Smooth muscle cell (in vitro differentiated cells): ENCODE measurements around the gene RAB28. TPM values are rescaled to one million over a fixed set of nuclear protein-coding genes. Genes with fewer than 3 reads are reported as not detected.
A peak's percentile ranks its signal among the peaks of the same experiment; 100 is the strongest.

ENCODE experiments used
- DNase-seq: peaks from one replicate; lab custom pipeline; 2025; ENCODE audit not compliant: unreplicated experiment; lab: John Stamatoyannopoulos, UW
- H2AFZ ChIP-seq: fragments of 200-600 bp; sonication (generic); 2 replicates; pipeline ENCODE4 v1.6.0; 2016; ENCODE audit warnings: antibody characterized with exemption, low read depth, mild to moderate bottlenecking
- H3F3A ChIP-seq: fragments of 200-600 bp; sonication (generic); 2 replicates; pipeline ENCODE4 v1.6.0; 2017; ENCODE audit warnings: antibody characterized with exemption, low read depth
- H3K27ac ChIP-seq: fragments of 200-600 bp; sonication (generic); 2 replicates; pipeline ENCODE4 v1.5.1; 2016; ENCODE audit warnings: low read depth, mild to moderate bottlenecking
- H3K27me3 ChIP-seq: fragments of 200-600 bp; sonication (generic); 2 replicates; pipeline ENCODE4 v1.6.1; 2016; ENCODE audit warnings: low read depth, mild to moderate bottlenecking
- H3K36me3 ChIP-seq: fragments of 200-600 bp; sonication (generic); 2 replicates; pipeline ENCODE4 v1.5.1; 2016; ENCODE audit warnings: low read depth
- H3K4me1 ChIP-seq: fragments of 200-600 bp; sonication (generic); 2 replicates; pipeline ENCODE4 v1.5.1; 2016; ENCODE audit warnings: low read depth
- H3K4me2 ChIP-seq: fragments of 200-600 bp; sonication (generic); 2 replicates; pipeline ENCODE4 v1.6.0; 2016; ENCODE audit warnings: mild to moderate bottlenecking
- H3K4me3 ChIP-seq: fragments of 200-600 bp; sonication (generic); 2 replicates; pipeline ENCODE4 v1.5.1; 2016; ENCODE audit warnings: mild to moderate bottlenecking
- H3K79me2 ChIP-seq: fragments of 200-600 bp; sonication (generic); 2 replicates; pipeline ENCODE4 v1.6.0; 2016; ENCODE audit warnings: low read depth, mild to moderate bottlenecking
- H3K9ac ChIP-seq: fragments of 200-600 bp; sonication (generic); 2 replicates; pipeline ENCODE4 v1.6.0; 2016; ENCODE audit warnings: low read depth
- H3K9me3 ChIP-seq: fragments of 200-600 bp; sonication (generic); replicated peaks from 2 replicates; pipeline ENCODE4 v1.5.1; 2016; ENCODE audit warnings: low read depth
- H4K20me1 ChIP-seq: fragments of 200-600 bp; sonication (generic); 2 replicates; pipeline ENCODE4 v1.6.0; 2016; ENCODE audit warnings: low read depth
- CTCF ChIP-seq: fragments of 200-600 bp; sonication (generic); IDR thresholded peaks from 2 replicates; pipeline ENCODE4 v1.5.1; 2017; ENCODE audit warnings: borderline replicate concordance, mild to moderate bottlenecking, antibody characterized with exemption; ENCODE audit not compliant: insufficient read depth, poor library complexity, severe bottlenecking
- WGBS: methylation state at CpG from one replicate; pipeline ENCODE4 v1.1.7; 2016; ENCODE audit warnings: low lambda C conversion rate; 5-methylcytosine and 5-hydroxymethylcytosine counted together
- polyA plus RNA-seq: library from polyadenylated mRNA; unstranded; fragments of >200 nt; fragmentation: Nextera tagmentation; extraction: Ambion mirVana; gene quantifications from 2 replicates; pipeline ENCODE4 v1.2.1, GENCODE V29; 2016
- total RNA-seq: library from RNA; depleted of rRNA; stranded (reverse); fragments of >200 nt; gene quantifications from 2 replicates; pipeline ENCODE4 v1.2.3, GENCODE V29; 2014

Gene RAB28
- total and polyA plus RNA-seq, 2 experiments from 2014 or later = 32.8 to 40.7 TPM

GRCh38 chr4:13492747-13493146, 8.6 kb upstream of the RAB28 start:
- H3F3A ChIP-seq = no peaks in the 10 kb centered on the region
- H3K36me3 ChIP-seq = no peaks in the 10 kb centered on the region
- no peaks in the 10 kb centered on the region for H4K20me1 ChIP-seq
- DNase-seq = no peak
- H3K27me3 ChIP-seq = no peaks in the 10 kb centered on the region
- H3K9ac ChIP-seq = no peak overlapping the region
- H2AFZ ChIP-seq = no peak overlapping the region
- H3K4me1 ChIP-seq = no peaks in the 10 kb centered on the region
- no peaks in the 10 kb centered on the region for H3K79me2 ChIP-seq
- whole genome bisulfite sequencing = 83% methylated on average over 3 of the region's 3 CpGs
- H3K9me3 ChIP-seq = no peaks in the 10 kb centered on the region
- TF ChIP-seq CTCF = no peak
- no peak overlapping the region for H3K4me2 ChIP-seq
- H3K27ac ChIP-seq = no peak overlapping the region
- no peak overlapping the region for H3K4me3 ChIP-seq

GRCh38 chr4:13484749-13485221, 645 bp upstream of the RAB28 start:
- Histone ChIP-seq H3K4me1 (peaks cover 26% of the 10 kb centered on the region), H3K9ac (peak overlapping the region; percentile 99), H3K27ac (peak overlapping the region; percentile 97), H3K79me2 (peaks cover 37% of the 10 kb centered on the region), H3K4me2 (peak overlapping the region; percentile 85), H3K4me3 (peak overlapping the region; percentile 88), H2AFZ (peak overlapping the region; percentile 92), H3F3A (no peaks in the 10 kb centered on the region), H3K9me3 (no peaks in the 10 kb centered on the region), H4K20me1 (peaks cover 14% of the 10 kb centered on the region), H3K36me3 (no peaks in the 10 kb centered on the region), H3K27me3 (no peaks in the 10 kb centered on the region)
- WGBS = under 1% methylated on average over 23 of the region's 23 CpGs
- TF ChIP-seq CTCF = no peak
- DNase-seq = no peak

- Histone ChIP-seq H3K4me3 (peak overlapping the region; percentile 88), H3K36me3 (no peaks in the 10 kb centered on the region), H3K4me2 (peak overlapping the region; percentile 85), H3K27me3 (no peaks in the 10 kb centered on the region), H3K9ac (peak overlapping the region; percentile 99), H3K9me3 (no peaks in the 10 kb centered on the region), H2AFZ (peak overlapping the region; percentile 92), H4K20me1 (peaks cover 14% of the 10 kb centered on the region), H3K79me2 (peaks cover 40% of the 10 kb centered on the region), H3F3A (peaks cover under 1% of the 10 kb centered on the region), H3K27ac (peak overlapping the region; percentile 97), H3K4me1 (peaks cover 26% of the 10 kb centered on the region)
- peak; percentile 80 for DNase-seq
- no peak for TF ChIP-seq CTCF
- WGBS = 1% methylated on average over 22 of the region's 30 CpGs
Observed at GRCh38 chr4:13483768-13484121, 395 bp downstream of the RAB28 start.

GRCh38 chr4:13483136-13483767, 888 bp downstream of the RAB28 start:
- Histone ChIP-seq H3K4me3 (peak overlapping the region; percentile 88), H3K9ac (peak overlapping the region; percentile 99), H3F3A (peaks cover 6% of the 10 kb centered on the region), H3K27ac (peak overlapping the region; percentile 97), H4K20me1 (peaks cover 14% of the 10 kb centered on the region), H3K4me2 (peak overlapping the region; percentile 85), H3K9me3 (no peaks in the 10 kb centered on the region), H2AFZ (peak overlapping the region; percentile 92), H3K36me3 (no peaks in the 10 kb centered on the region), H3K27me3 (no peaks in the 10 kb centered on the region), H3K4me1 (peaks cover 26% of the 10 kb centered on the region), H3K79me2 (peaks cover 45% of the 10 kb centered on the region)
- no peak for DNase-seq
- no peak for TF ChIP-seq CTCF
- WGBS = 6% methylated on average over 17 of the region's 17 CpGs
